ENCODE data around the gene MYOM1.

GRCh38 chr18:3248062-3248657, 28.4 kb upstream of the MYOM1 start:
- TF ChIP-seq CTCF (conservative IDR thresholded peaks at IDR 0.05 in 1 of 2, IDR thresholded peaks at IDR 0.05 in 1 of 2; ENCODE audit: extremely low read depth in 1 of 2, insufficient read depth in 1 of 2, low read depth in 1 of 2, low read length in 2 of 2), result no peak
- no peak for TF ChIP-seq EZH2 (IDR thresholded peaks at IDR 0.05; ENCODE audit: borderline replicate concordance, low read length)

Data from mammary epithelial cell (primary cell).